GM18858 (cell line): ENCODE data around the gene NCOR1.
"Not testable (repeated sequence)": the region's sequence is repeated elsewhere in the genome, so short reads cannot be mapped to it uniquely, and the experiment has no call there.

Experiments used
- ATAC-seq: cut with Tn5 transposase; IDR thresholded peaks from one replicate; pipeline ENCODE4 v1.9.1; 2021; ENCODE audit not compliant: unreplicated experiment

The NCOR1 gene

DNA sequence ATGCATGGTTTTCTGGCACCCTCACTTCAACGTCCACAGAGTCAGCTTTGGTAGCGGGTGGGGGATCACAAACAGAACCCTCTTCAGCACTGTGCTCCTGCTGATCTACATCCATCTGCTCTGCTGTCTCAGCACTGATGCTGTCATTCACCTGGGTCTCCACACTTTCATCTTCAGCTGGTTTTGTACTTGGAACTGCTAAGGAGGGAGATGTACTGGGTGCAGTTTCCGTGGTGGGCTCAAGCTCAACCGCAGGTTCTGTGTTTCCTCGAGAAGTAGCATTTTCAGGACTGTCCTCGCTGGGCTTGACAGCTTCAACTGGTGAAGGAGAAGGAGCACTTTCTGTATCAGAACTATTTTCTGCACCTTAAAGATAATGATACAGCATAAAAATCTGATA, 113.9 kb downstream of the NCOR1 start:
- ATAC-seq = no peak

DNA sequence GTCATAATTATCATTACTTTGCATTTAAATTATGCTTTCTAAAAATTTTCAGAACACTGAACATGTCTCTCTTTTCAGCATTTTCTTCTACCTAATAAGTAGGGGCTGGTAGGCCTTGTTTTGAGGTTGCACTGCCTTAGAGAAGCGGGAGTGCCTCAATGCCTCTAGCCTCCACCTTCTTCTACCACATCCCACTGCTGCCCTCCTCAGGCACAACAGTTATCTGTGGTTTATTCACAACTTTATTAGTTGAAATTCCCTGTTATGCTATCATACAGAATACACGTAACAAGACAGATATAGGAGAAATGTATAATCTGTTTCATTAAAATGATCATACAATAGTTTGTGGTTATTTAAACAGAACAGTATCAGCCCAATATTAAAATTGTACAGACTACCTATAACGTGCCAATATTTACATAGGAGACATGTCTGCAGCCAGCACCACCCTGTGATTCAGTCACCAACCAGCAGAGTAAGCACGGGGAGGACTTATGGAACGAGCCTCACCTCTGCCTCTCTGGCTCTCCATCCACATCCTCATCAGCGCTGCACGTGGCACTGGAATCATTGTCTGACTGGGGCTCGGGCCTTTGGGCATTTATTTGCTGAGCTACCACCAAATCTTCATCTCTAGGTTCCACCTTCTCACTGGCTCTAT, 114.5 kb downstream of the NCOR1 start:
- no peak for ATAC-seq

DNA sequence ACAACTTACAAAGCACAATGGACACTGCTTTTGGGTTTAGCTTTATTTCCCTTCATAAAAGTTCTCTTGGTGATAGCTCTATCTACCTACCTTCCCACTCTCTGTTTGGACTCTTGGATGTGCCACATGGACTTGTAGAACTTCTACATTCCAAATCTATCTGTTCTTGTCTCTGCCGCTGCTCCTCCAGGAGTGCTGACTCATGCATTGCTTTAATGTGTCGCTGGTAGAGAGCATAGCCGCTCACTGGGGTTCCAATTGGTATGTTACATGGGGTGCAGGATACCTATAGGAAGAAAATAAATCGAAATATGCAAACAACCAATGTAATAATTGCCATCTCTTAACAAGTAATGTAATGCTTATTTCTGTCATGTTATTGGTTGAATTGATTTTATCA, 123.6 kb downstream of the NCOR1 start:
- no peak for ATAC-seq

DNA sequence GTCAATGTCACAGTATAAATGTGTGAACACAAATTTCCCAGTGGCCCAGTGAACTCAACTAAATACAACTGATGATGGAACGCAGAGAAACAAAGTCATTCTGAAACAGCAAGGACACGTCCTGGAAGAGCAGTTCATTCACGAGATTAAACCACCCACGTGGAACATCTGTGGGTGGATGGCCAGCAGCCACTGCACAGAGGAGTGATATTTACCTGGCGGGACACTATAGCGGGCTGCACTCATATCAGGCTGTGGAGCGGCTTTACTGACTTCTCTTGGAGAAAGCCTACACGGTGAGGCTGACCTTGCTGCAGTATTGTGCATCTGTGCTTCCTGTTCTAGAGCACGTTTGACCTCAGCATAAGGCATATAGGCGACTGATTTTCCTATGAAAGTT, 128.4 kb downstream of the NCOR1 start:
- ATAC-seq = no peak

DNA sequence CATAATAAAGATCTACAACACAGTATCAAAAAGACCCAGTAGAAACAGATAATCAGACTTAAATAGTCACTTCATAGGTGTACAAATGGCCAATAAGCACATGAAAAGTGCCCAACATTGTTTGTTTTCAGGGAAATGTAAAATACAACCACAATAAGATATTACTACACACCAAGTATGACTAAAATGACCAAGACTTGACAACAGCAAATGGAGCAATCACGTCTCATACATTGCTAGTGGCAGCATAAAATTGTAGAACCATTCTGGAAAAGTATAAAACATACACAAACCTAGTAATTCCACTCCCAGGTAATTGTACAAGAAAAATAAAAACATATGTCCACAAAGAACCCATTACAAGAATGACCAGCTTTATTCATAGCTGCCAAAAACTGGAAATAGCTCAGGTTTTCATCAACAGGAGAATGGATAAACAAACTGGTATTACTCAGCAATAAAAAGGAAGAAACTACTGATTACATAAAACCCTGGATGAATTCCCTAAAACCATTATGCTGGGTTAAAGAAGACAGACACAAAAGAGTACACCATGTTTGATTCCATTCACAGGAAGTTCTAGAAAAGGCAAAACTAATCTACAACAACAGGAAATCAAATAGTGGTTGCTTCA, 130.2 kb downstream of the NCOR1 start:
- no peak for ATAC-seq

DNA sequence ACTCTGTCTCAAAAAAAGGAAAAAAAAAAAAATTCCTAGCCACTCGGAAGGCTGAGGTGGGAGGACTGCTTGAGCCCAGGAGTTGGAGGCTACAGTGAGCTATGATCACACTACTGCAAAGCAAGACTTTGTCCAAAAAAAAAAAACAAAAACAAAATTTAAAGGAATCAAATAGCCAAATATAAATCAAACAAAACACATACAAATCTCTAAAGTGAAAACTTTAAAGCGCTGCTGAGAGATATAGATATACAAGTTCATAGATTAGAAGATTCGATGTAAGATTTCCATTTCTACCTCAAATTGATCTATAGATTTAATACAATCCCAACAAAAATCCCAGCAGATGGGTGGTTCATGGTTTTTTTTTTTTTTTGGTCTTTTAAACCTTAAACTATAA, 132.1 kb downstream of the NCOR1 start:
- ATAC-seq = no peak

DNA sequence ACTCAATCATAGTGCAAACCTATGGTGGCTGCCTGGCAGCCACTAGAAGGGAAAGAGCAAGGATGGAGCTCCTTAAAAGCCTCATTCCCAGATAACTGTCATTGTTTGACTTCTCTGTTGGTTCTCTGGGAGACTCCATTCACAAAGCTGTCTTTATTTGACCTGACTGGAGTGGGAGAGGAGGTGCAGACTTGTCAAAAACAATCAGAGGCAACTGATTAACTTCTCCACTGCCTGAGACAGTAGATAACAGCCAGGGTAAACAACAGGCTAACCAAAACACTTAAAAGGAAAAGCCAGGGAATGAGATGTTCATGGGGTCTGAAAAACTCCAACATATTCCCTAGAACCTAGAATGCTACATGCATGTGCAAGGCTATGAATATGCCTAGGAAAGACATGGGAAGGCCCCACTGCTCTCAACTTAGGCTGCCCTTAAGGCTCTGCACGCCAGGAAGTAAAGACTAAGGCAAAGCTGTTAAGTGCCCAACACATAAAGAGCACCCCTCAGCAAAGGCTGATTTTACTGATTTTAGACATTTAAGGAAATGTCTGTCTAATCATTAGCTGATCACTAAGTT, 133.7 kb downstream of the NCOR1 start:
- no peak for ATAC-seq

DNA sequence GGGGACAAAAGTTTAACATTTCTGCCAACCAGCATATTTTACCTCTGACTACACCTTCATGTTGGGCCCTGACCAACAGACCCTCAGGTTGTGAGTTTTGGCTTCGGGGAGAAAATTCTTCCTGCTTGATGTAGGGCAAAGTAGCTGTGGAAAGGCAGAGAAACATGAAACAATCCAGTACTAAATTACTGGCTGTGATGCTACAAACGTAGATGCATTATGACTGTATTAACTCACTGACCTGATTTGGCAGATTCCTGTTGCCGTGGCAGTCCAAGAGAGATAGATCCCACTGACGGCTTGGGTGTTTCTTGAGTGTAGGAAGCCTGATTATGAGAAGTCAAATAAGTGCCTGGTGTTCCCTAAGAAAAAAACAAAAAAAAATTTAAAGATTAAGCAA, 135.0 kb downstream of the NCOR1 start:
- no peak for ATAC-seq

DNA sequence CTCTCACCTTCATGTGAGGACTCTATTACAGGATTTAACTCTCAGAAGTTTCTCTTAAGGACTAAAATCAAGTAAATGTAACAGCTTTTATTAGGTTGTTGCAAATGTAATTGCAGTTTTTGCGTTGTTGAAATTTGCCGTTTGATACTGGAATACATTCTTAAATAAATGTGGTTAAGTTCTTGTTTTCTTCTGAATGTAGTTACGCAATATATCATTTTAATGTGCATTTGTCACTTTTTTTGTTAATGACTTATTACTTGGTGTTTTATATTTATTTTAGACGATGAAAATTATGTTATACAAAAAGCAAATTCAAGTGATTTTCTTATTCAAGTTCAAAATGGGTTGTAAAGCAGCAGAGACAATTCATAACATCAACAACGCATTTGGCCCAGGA, 139.4 kb downstream of the NCOR1 start:
- ATAC-seq = no peak

DNA sequence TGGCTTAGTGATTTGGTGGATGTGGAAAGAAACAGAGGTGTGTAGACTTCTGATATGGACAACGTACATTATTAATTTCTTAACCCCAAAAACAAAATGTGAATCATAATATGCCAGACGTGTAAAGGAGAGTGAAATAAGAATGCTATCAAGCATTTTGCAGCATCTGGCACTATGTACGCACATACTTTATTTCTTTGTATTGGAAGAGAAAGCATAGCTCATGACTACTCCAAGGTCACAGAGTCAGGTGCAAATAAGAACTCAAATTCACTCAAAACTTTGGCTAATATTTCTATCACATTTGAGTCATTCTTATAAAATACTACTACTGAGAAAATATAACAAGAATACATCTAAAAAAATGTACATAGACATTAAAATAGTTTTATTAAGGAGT, 140.9 kb downstream of the NCOR1 start:
- ATAC-seq = no peak

DNA sequence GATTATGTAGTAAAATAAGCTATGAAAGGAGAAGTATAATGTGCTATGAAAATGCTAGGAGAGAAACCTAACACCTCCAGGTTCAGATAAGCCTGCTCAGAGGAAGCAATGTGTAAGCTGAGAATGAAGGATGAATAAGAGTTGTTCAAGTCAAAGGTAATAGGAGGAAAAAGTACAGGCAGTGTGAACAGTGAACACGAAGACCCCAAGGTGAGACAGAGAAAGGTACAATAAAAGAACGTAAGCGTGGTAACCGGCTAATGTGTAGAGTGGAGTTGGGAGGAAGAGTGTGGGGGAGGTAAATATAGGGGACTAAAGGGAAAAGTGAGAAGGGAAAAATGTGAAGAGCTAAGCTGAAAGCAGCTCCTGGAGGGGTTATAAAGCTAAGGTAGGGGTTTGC, 141.5 kb downstream of the NCOR1 start:
- ATAC-seq = no peak

DNA sequence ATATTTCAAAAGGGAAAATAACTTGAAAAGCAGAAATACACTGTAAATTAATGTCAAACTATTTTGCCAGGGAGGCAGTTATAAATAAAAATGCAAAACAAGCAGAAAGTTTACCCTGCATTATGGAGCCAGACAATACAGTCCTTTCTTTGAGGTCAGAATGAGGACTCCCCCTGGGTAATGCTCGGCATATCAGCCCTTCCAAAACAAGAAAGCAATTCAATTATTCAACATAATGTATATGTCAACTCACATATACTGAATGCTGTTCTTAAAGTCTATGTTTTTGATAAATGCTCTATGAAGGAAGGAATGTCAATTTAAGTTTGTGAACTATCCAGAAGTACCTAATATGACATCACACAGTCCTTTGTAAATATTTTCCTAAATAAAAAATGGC, 143.3 kb downstream of the NCOR1 start:
- no peak for ATAC-seq

DNA sequence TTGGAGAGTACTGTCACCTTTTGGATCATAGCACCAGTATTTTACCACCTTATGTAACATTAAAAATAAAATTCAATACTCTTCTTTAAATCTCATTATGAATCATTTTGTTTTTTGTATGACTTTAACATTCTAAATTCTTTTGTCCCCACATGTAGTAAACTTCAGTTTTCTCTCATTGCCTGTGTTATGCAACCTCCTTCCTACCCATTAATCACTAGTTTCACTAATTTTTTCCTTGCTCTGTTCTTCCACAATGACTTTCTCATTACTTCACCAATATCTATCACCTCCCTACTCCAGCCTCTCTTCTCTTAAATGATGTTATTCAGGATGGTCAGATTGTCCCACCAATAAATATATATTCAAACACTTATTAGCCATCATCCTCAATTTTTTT, 147.0 kb downstream of the NCOR1 start:
- no peak for ATAC-seq

DNA sequence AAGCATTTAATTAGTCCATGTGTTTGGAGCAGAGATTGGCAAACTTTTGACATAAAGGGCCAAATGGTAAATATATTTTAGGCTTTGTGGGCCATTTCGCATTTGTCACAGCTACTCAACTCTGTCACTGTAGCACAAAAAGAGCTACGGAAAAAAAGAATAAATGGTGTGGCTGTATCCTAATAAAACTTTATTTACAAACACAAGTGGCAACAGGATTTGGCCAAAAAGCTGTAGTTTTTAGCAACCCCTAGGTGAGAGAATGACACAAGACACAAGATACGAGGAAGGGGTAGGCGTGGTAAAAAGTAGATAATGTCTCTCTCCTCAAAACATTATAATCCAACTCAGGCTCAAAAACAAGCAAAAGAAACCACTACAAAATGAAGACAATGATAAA, 149.2 kb downstream of the NCOR1 start:
- ATAC-seq = no peak

DNA sequence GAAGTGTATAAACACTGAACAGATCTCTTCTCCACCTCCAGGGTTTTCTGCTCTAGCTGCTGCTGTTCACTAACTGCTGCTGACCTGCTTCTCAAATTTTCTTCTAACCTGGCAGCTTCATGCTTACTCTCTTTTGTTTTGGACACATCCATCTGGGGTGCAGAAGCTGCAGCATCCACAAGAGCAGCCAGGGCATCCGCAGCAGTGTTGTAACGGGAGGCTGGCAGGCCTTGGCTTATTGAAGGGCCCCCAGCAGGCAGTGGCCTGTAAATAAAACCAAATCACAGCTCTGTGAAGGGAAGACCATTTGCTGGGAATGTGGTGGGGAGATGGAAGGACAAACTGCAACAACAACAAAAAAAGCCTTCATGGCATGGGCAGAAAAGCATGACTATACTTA, 153.7 kb downstream of the NCOR1 start:
- no peak for ATAC-seq

DNA sequence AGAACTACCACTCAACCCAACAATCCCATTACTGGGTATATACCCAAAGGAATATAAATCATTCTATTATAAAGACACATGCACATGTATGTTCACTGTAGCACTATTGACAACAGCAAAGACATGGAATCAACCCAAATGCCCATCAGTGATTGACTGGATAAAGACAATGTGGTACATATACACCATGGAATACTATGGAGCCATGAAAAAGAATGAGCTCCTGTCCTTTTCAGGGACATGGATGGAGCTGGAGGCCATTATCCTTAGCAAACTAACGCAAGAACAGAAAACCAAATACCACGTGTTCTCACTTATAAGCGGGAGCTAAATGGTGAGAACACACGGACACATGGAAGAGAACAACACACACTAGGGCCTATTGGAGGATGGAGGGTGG, 160.2 kb downstream of the NCOR1 start:
- not testable (repeated sequence) for ATAC-seq

DNA sequence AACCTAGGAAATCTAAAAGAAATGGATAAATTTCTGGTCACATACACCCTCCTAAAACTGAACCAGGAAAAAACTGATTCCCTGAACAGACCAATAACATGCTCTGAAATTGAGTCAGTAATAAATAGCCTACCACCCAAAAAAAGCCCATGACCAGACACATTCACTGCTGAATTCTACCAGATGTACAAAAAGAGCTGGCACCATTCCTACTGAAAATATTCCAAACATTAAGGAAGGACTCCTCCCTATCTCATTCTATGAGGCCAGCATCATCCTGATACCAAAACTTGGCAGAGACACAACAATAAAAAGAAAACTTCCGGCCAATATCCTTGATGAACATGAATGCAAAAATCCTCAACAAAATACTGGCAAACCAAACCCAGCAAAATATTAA, 162.8 kb downstream of the NCOR1 start:
- ATAC-seq = no peak

DNA sequence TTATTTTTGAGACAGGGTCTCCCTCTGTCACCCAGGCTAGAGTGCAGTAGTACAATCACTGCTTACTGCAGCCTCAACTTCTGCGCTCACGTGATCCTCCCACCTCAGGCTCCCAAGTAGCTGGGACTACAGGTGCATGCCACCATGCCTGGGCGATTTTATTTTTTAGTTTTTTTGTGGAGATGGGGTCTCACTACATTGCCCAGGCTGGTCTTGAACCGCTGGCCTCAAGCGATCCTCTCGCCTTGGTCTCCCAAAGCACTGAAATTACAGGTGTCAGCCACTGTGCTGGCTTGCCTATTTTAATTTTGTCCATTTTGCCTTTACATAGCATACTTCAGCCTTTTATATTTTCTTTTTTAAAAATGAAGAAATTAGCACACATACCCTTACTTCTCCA, 164.5 kb downstream of the NCOR1 start:
- ATAC-seq = no peak

DNA sequence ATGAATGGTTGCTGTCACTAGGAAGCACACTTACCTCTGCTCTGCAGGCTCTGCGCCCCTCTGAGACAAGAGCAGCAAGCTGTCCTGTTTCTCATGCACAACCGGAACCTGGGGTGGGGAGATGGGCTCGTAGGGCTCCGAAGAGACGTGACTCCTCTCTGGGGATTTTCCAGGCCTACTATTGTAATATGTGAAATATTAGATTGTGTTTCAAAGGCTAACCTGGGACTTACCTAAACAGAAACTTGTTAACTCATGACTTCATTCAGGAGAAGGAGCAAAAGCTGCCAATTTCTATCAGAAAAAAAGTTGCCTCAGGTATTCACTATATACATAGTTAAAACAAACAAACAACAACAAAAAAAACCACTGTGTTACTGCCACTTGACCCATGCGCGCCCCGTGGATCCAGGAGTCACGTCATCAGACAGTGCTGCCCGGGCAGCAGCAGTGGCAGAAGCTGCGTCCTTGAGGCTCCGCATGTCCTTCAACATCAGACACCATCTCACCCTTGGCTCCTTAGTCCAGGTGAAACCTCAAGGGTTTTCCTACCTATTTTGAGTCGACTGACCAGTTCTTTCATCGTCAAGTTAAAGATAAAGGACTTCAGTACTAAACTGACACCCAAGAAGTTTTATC, 166.4 kb downstream of the NCOR1 start:
- ATAC-seq = no peak

DNA sequence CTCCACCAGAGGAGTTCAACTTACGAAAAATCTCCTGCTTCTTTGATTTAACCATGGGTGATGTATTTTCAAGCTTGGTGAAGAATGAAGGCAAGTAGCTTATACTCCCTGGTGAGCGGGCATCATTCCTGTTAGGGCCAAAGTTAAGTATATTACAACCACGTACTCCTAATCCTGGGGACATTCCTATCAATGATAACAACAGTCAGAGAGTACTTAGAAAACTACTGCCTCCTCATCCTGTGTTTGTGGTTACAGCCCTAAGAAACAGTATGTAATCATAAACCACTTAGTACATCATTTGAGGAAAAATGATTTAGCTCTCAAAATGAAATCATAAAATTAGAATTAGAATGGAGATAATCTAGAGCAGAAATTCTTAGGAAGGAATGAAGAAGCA, 168.4 kb downstream of the NCOR1 start:
- no peak for ATAC-seq

DNA sequence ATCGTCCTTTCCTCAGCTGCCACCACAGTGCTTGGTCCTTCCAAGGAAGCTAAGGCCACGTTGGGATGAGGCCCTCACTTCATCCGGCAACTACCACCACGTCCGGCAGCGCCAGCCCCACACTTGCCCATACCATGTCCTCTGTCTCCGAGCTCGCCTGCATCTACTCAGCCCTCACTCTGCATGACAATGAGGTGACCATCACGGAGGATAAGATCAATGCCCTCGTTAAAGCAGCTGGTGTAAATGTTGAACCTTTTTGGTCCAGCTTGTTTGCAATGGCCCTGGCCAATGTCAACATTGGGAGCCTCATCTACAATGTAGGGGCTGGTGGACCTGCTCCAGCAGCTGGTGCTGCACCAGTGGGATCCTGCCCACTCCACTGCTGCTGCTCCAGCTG, 170.8 kb downstream of the NCOR1 start:
- no peak for ATAC-seq

DNA sequence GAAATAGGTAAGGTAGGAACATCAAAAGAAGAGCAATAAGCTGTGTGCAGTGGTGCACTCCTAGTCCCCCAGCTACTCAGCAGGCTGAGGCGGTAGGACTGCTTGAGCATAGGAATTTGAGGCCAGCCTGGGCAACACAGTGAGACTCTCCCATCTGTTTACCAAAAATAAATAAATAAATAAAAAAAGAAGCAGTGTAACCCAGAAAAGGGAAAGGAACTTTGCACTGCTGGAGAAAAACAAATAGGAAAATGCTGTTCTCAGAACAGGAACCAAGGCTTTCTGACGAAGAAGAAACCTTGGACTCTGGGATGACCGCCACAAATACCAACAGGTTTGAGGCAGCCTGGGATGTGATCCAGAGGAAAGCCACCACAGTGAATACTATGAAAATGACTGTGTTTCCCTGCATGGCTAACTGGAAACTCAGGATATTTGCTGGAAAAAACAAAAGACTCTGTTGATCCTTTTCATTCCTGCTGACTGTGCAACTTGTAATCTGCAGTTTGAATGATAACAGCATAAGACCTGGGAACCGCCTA, 174.6 kb downstream of the NCOR1 start:
- no peak for ATAC-seq
